DOHH2 (cell line): Measurements from ENCODE around the gene ENTPD3.

ENCODE experiments used
- H3F3A ChIP-seq: fragments of 200-600 bp; sonication (generic), shearing (Covaris generic); 2 replicates; pipeline ENCODE4 v1.6.0; 2016; ENCODE audit warnings: antibody characterized with exemption, mild to moderate bottlenecking; ENCODE audit not compliant: control insufficient read depth, insufficient read depth
- H3K27ac ChIP-seq: fragments of 200-600 bp; sonication (generic); 2 replicates; pipeline ENCODE4 v1.5.1; 2014; ENCODE audit warnings: low read depth, mild to moderate bottlenecking, low read length, moderate library complexity
- H3K27me3 ChIP-seq: fragments of 200-600 bp; sonication (generic); 2 replicates; pipeline ENCODE4 v1.6.1; 2014; ENCODE audit warnings: mild to moderate bottlenecking, low read length, mixed read lengths; ENCODE audit not compliant: control insufficient read depth
- H3K36me3 ChIP-seq: fragments of 200-600 bp; sonication (generic); 2 replicates; pipeline ENCODE4 v1.6.1; 2014; ENCODE audit warnings: mild to moderate bottlenecking, low read length, moderate library complexity, mixed read lengths; ENCODE audit not compliant: control insufficient read depth
- H3K4me1 ChIP-seq: fragments of 200-600 bp; sonication (generic); 2 replicates; pipeline ENCODE4 v1.6.1; 2014; ENCODE audit warnings: mild to moderate bottlenecking, low read length, mixed read lengths; ENCODE audit not compliant: control insufficient read depth
- H3K4me2 ChIP-seq: fragments of 200-600 bp; sonication (generic); 2 replicates; pipeline ENCODE4 v1.6.0; 2014; ENCODE audit warnings: mild to moderate bottlenecking, low read length, moderate library complexity
- H3K4me3 ChIP-seq: fragments of 200-600 bp; sonication (generic); 2 replicates; pipeline ENCODE4 v1.5.1; 2014; ENCODE audit warnings: mild to moderate bottlenecking, low read length, mixed read lengths
- H3K79me2 ChIP-seq: fragments of 200-600 bp; sonication (generic); 2 replicates; pipeline ENCODE4 v1.6.1; 2014; ENCODE audit warnings: mild to moderate bottlenecking, low read length, mixed read lengths; ENCODE audit not compliant: control insufficient read depth
- H3K9me2 ChIP-seq: fragments of 200-600 bp; sonication (generic); replicated peaks from 2 replicates; pipeline ENCODE4 v1.6.1; 2014; ENCODE audit warnings: mild to moderate bottlenecking, low read length, mixed read lengths; ENCODE audit not compliant: control insufficient read depth
- H3K9me3 ChIP-seq: fragments of 200-600 bp; sonication (generic); 2 replicates; pipeline ENCODE4 v1.6.1; 2014; ENCODE audit warnings: antibody characterized with exemption, low read length, mixed read lengths; ENCODE audit not compliant: control insufficient read depth, insufficient read depth
- H4K20me1 ChIP-seq: fragments of 200-600 bp; sonication (generic); 2 replicates; pipeline ENCODE4 v1.6.0; 2014; ENCODE audit warnings: low read depth, mild to moderate bottlenecking, antibody characterized with exemption, low read length, moderate library complexity; ENCODE audit not compliant: control insufficient read depth, insufficient read depth
- CTCF ChIP-seq: fragments of 200-600 bp; sonication (generic); IDR thresholded peaks from one replicate; pipeline ENCODE4 v1.5.1; 2014; ENCODE audit warnings: antibody characterized with exemption, mild to moderate bottlenecking, low read depth, low read length; ENCODE audit not compliant: poor library complexity, severe bottlenecking
- EZH2phosphoT487 ChIP-seq: fragments of 200-600 bp; sonication (generic); IDR thresholded peaks from 2 replicates; pipeline ENCODE4 v1.6.1; 2017; ENCODE audit warnings: borderline replicate concordance, mild to moderate bottlenecking, antibody characterized with exemption, low read length, moderate library complexity, mixed read lengths

The ENTPD3 gene

GRCh38 chr3:40476478-40477470 is 89.8 kb downstream of the ENTPD3 start, which contains the start of gene ZNF619:
Gene ZNF619, plus strand, starts transcription at chr3:40477122. Its CDS starts 858 bp downstream, at chr3:40477980.
- no peaks in the 10 kb centered on the region for H3K9me2 ChIP-seq
- 0 out of 2 replicates have a peak, but pooled peaks cover 6% of the 10 kb centered on the region for H3F3A ChIP-seq
- peak within 1 kb of the TSS; percentile 93 for H3K4me3 ChIP-seq
- peak within 1 kb of the TSS; percentile 87 for H3K4me2 ChIP-seq
- no peaks in the 10 kb centered on the region for H3K27me3 ChIP-seq
- TF ChIP-seq CTCF (no peak), EZH2phosphoT487 (no peak)
- H4K20me1 ChIP-seq = no peaks in the 10 kb centered on the region
- H3K9me3 ChIP-seq = no peaks in the 10 kb centered on the region
- H3K27ac ChIP-seq = no peak within 1 kb of the TSS
- H3K36me3 ChIP-seq = peaks cover 24% of the 10 kb centered on the region
- peaks cover 8% of the 10 kb centered on the region for H3K79me2 ChIP-seq
- peaks cover 28% of the 10 kb centered on the region for H3K4me1 ChIP-seq

DNA sequence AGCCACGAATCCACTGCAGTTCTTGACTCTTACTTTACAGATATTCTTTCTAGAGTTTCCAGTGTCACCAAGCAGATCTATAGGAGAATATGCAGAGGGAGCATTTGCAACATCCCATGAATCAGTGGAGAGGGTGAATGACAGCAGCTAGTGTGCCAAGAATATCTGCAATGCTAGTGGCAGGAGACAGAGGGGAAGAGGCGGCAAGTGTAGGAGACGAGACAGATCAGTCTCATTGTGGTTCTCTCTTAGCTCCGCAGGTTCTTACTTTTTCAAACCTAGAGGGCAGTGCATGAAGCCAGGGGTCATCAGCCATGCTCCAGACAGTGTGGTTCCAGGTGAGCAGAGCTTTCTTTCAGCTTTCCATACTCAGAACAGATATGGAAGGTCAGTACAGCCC is 90.7 kb downstream of the ENTPD3 start:
- Histone ChIP-seq H3K4me1 (peaks cover 35% of the 10 kb centered on the region), H3K9me2 (no peaks in the 10 kb centered on the region), H3K79me2 (peaks cover 8% of the 10 kb centered on the region), H3K4me3 (peak overlapping the region; percentile 93), H3K27ac (no peak overlapping the region), H3F3A (0 out of 2 replicates have a peak, but pooled peaks cover 6% of the 10 kb centered on the region), H3K27me3 (no peaks in the 10 kb centered on the region), H4K20me1 (no peaks in the 10 kb centered on the region), H3K36me3 (peaks cover 31% of the 10 kb centered on the region), H3K4me2 (peak overlapping the region; percentile 87), H3K9me3 (no peaks in the 10 kb centered on the region)
- TF ChIP-seq CTCF (no peak), EZH2phosphoT487 (no peak)
